D341Med (cell line): ENCODE measurements around the gene GYS2.
"Not testable (repeated sequence)": the region's sequence is repeated elsewhere in the genome, so short reads cannot be mapped to it uniquely, and the experiment has no call there.

ENCODE experiments used
- DNase-seq: peaks from one replicate; pipeline ENCODE4 v3.0.0; 2012; ENCODE audit warnings: low spot score

Gene GYS2

GRCh38 chr12:21600196-21600595 is 4.5 kb downstream of the GYS2 start:
- no peak for DNase-seq

- DNase-seq: no peak
Observed at GRCh38 chr12:21599143-21599999, 5.3 kb downstream of the GYS2 start.

- no peak for DNase-seq
Observed at GRCh38 chr12:21598651-21599050, 6.0 kb downstream of the GYS2 start.

- DNase-seq: not testable (repeated sequence)
Observed at GRCh38 chr12:21595356-21595755, 9.3 kb downstream of the GYS2 start.

- DNase-seq: no peak
Observed at GRCh38 chr12:21585485-21585884, 19.2 kb downstream of the GYS2 start.

- not testable (repeated sequence) for DNase-seq
Observed at GRCh38 chr12:21584403-21585182, 20.1 kb downstream of the GYS2 start.

GRCh38 chr12:21583587-21583986 is 21.1 kb downstream of the GYS2 start:
- DNase-seq: no peak

- DNase-seq: no peak
Observed at GRCh38 chr12:21580748-21581516, 23.7 kb downstream of the GYS2 start.

GRCh38 chr12:21577516-21577915 is 27.1 kb downstream of the GYS2 start:
- no peak for DNase-seq

GRCh38 chr12:21576431-21576830 is 28.2 kb downstream of the GYS2 start:
- DNase-seq: no peak

GRCh38 chr12:21573733-21574358 is 30.8 kb downstream of the GYS2 start:
- no peak for DNase-seq

GRCh38 chr12:21571046-21571445 is 33.6 kb downstream of the GYS2 start:
- no peak for DNase-seq

- DNase-seq: no peak
Observed at GRCh38 chr12:21568115-21568514, 36.5 kb downstream of the GYS2 start.

- DNase-seq: no peak
Observed at GRCh38 chr12:21566907-21567394, 37.7 kb downstream of the GYS2 start.

- no peak for DNase-seq
Observed at GRCh38 chr12:21566223-21566906, 38.3 kb downstream of the GYS2 start.

GRCh38 chr12:21562859-21563258 is 41.8 kb downstream of the GYS2 start:
- DNase-seq: no peak

GRCh38 chr12:21561158-21561557 is 43.5 kb downstream of the GYS2 start:
- no peak for DNase-seq

- DNase-seq: no peak
Observed at GRCh38 chr12:21559855-21560569, 44.6 kb downstream of the GYS2 start.

- no peak for DNase-seq
Observed at GRCh38 chr12:21558100-21558679, 46.5 kb downstream of the GYS2 start.

GRCh38 chr12:21553329-21553675 is 51.3 kb downstream of the GYS2 start:
- DNase-seq: no peak
